Lung (tissue), 12 donors: ENCODE data around the gene AZIN2. TPM values are rescaled to one million over a fixed set of nuclear protein-coding genes. Genes with fewer than 3 reads are reported as not detected.

ENCODE experiments used
- ATAC-seq: fragments of 200-7000 bp; cut with Tn5 transposase; one replicate; pipeline ENCODE4 v1.9.1; 2020; ENCODE audit warnings: moderate number of reproducible peaks; ENCODE audit not compliant: insufficient read depth, low FRiP score
- DNase-seq, 3 donors: peaks; one replicate each; pipeline ENCODE4 v3.0.0-alpha.2; 2013 to 2017
- H3K27ac ChIP-seq, 2 donors: one replicate each; pipeline ENCODE4 v1.5.1; 2013; ENCODE audit warnings: mild to moderate bottlenecking in 2 of 2, moderate library complexity in 2 of 2, control low read depth in 1 of 2, inconsistent platforms in 1 of 2, low read depth in 1 of 2, low read length in 1 of 2
- H3K27me3 ChIP-seq, 3 donors: one replicate each; pipeline ENCODE4 v1.5.1; 2013; ENCODE audit warnings: low read length in 2 of 3; ENCODE audit not compliant: control insufficient read depth in 3 of 3, insufficient read depth in 3 of 3
- H3K36me3 ChIP-seq, 4 donors: one replicate each; pipeline ENCODE4 v1.5.1; 2013; ENCODE audit warnings: low read length in 4 of 4, mild to moderate bottlenecking in 1 of 4, moderate library complexity in 1 of 4; ENCODE audit not compliant: control insufficient read depth in 4 of 4, insufficient read depth in 4 of 4
- H3K4me1 ChIP-seq, 5 donors: one replicate each; pipeline ENCODE4 v1.5.1; 2013; ENCODE audit warnings: low read length in 5 of 5, mild to moderate bottlenecking in 2 of 5, moderate library complexity in 1 of 5; ENCODE audit not compliant: control insufficient read depth in 5 of 5, insufficient read depth in 5 of 5
- H3K4me3 ChIP-seq: one replicate; pipeline ENCODE4 v1.5.1; 2013; ENCODE audit warnings: mild to moderate bottlenecking, control low read depth, moderate library complexity
- H3K9ac ChIP-seq, 2 donors: one replicate each; pipeline ENCODE4 v1.5.1; 2013; ENCODE audit warnings: low read length in 2 of 2, control low read depth in 1 of 2; ENCODE audit not compliant: insufficient read depth in 1 of 2
- H3K9me3 ChIP-seq, 4 donors: one replicate each; pipeline ENCODE4 v1.5.1; 2013; ENCODE audit warnings: low read length in 3 of 4, mild to moderate bottlenecking in 1 of 4, moderate library complexity in 1 of 4; ENCODE audit not compliant: control insufficient read depth in 4 of 4, insufficient read depth in 3 of 4
- WGBS, 2 donors: extraction: QIAGEN DNeasy Blood & Tissue Kit; methylation state at CpG; one replicate each; pipeline ENCODE4 v1.1.7; 2013; 5-methylcytosine and 5-hydroxymethylcytosine counted together
- polyA plus RNA-seq, 2 donors: library from polyadenylated mRNA; stranded (reverse); fragments of 200-250 nt; gene quantifications; one replicate each; pipeline ENCODE4 v1.2.1, GENCODE V29; 2013
- total RNA-seq, 2 donors: library from RNA; depleted of rRNA in 1 of 2; stranded (reverse); fragments of >200 nt in 1 of 2; gene quantifications; one replicate each; pipeline ENCODE4 v1.2.1, GENCODE V29; 2014 to 2021
- TF ChIP-seq, protein P1 (sequence below): IDR thresholded peaks from 2 replicates; pipeline ENCODE4 v1.5.1; 2012; ENCODE audit warnings: mild to moderate bottlenecking; ENCODE audit errors: control extremely low read depth, extremely low read depth
- donor health status: control.
- donor health status: control.
- donor health status: Bipolar disorder and iron deficiency.
- donor health status: healthy.
- donor health status: DM: yes; HTN: yes; CAD: no.

Gene AZIN2
- total and polyA plus RNA-seq, 4 donors = 1.2 to 12.8 (median 3.9) TPM

DNA sequence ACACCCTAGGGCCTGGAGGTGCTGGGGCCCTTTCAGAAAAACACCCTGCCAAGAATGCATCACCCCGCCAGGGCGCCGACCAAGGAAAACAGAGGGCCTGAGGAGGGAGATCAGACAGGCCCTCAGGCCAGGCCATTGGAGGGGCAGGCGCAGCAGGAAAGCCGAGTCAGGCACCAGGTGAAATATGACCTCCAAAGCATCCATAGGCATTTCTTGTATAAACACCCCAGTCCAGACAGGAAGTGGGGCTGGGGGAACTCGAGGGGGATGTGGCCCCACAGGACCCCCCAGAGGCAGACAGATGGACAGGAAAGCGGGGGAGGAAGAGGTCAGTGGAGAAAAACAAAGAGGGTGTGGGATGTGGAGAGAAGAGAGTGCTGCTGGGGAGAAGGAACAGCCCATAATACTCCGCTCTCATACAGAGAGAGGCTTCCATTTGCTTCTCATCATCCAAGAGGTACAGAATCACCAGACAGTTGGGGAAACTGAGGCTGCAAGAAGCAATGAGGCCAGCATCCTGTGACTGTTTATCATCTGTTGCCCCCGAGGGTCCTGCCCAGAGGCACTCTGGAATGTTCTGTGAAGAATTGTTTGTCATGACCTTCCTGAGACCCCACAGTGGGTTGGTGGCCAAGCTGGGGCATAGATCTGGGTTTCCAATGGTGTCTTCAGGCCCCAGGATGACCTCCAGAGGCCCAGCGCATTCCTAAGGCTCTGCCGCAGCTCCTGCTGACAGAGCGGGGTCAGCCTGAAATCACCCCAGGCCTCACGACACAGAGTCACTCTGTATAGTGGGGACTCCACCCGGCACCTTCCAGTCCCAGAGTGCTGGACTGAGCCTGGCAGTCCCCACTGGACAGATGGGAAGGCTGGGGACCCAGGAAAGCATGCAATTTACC lies 82.9 kb downstream of the AZIN2 start:
- DNase-seq = peak; percentile 69 to 81 (median 72)
- no peak overlapping the region for H3K27ac ChIP-seq

DNA sequence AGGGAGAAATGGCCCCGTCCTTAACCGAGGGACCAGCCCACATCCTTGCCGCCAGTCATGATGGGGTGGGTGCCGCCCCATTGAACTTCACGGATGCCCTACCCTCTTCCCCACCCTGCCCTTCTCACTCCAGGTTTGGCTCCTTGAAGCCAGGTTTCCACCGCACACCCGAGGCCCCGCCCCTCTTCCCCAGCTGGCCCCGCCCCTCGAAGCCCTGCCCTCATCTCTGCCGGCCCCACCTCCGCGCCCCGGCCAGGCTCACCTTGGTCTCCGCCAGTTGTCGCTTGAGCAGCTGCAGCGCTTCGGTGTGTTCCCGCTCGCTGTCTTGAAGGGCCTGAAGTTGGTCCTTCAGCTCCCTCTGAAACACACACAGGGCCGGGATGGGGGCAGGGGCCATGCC lies 84.3 kb downstream of the AZIN2 start:
- ATAC-seq (no peak), DNase-seq (no peak)
- 85 to 93% methylated on average over 21 of the region's 21 CpGs for WGBS, 2 donors
- H3K27me3 ChIP-seq = no peaks in the 10 kb centered on the region
- H3K4me1 ChIP-seq = peaks cover 0 to 47% (median 6%) of the 10 kb centered on the region in 5 donors
- H3K9ac ChIP-seq = no peak overlapping the region
- no peak overlapping the region for H3K4me3 ChIP-seq
- H3K27ac ChIP-seq = no peak overlapping the region
- H3K36me3 ChIP-seq = peaks cover 0 to 4% (median 0%) of the 10 kb centered on the region in 4 donors
- H3K9me3 ChIP-seq = peaks cover 0 to 3% (median 0%) of the 10 kb centered on the region in 4 donors
- TF ChIP-seq, protein P1, sequence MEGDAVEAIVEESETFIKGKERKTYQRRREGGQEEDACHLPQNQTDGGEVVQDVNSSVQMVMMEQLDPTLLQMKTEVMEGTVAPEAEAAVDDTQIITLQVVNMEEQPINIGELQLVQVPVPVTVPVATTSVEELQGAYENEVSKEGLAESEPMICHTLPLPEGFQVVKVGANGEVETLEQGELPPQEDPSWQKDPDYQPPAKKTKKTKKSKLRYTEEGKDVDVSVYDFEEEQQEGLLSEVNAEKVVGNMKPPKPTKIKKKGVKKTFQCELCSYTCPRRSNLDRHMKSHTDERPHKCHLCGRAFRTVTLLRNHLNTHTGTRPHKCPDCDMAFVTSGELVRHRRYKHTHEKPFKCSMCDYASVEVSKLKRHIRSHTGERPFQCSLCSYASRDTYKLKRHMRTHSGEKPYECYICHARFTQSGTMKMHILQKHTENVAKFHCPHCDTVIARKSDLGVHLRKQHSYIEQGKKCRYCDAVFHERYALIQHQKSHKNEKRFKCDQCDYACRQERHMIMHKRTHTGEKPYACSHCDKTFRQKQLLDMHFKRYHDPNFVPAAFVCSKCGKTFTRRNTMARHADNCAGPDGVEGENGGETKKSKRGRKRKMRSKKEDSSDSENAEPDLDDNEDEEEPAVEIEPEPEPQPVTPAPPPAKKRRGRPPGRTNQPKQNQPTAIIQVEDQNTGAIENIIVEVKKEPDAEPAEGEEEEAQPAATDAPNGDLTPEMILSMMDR = no peak

More for the DNA sequence above, 82.9 kb downstream of the AZIN2 start:
- no peak overlapping the region for H3K9ac ChIP-seq
- no peaks in the 10 kb centered on the region for H3K27me3 ChIP-seq
- H3K4me1 ChIP-seq = peaks cover 0 to 39% (median 6%) of the 10 kb centered on the region in 5 donors
- no peak for ATAC-seq
- TF ChIP-seq, protein P1 = no peak
- H3K36me3 ChIP-seq = peaks cover 0 to 4% (median 3%) of the 10 kb centered on the region in 4 donors
- H3K4me3 ChIP-seq = no peak overlapping the region
- WGBS, 2 donors = 73 to 74% methylated on average over 14 of the region's 14 CpGs
- H3K9me3 ChIP-seq = peaks cover 0 to 3% (median 0%) of the 10 kb centered on the region in 4 donors

DNA sequence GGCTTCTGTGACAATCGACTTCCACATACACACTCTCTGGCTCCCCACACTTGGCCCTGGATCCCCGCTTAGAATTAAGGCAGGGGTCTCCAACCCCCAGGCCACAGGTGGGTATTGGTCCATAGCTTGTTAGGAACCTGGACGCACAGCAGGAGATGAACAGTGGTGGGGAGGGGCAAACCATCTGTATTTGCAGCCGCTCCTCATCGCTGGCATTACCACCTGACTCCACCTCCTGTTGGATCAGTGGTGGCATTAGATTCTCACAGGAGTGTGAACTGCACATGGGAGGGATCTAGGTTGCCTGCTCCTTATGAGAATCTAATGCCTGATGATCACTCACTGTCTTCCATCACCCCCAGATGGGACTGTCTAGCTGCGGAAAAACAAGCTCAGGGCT lies 84.9 kb downstream of the AZIN2 start:
- Histone ChIP-seq H3K27me3 (no peaks in the 10 kb centered on the region), H3K4me1 (peaks cover 0 to 44% (median 8%) of the 10 kb centered on the region in 5 donors), H3K27ac (no peak overlapping the region), H3K9ac (no peak overlapping the region), H3K9me3 (peaks cover 0 to 3% (median 0%) of the 10 kb centered on the region in 4 donors), H3K4me3 (no peak overlapping the region), H3K36me3 (peaks cover 0 to 4% (median 0%) of the 10 kb centered on the region in 4 donors)
- 93 to 97% methylated on average over 6 of the region's 6 CpGs for WGBS, 2 donors
- TF ChIP-seq, protein P1 = no peak
- ATAC-seq = no peak
- no peak for DNase-seq
